ENCODE results near the gene MACROD2. TPM values are rescaled to one million over a fixed set of nuclear protein-coding genes. Genes with fewer than 3 reads are reported as not detected.

Gene MACROD2
- total and polyA plus RNA-seq, 2 experiments from 2014 or later = 2.8 to 4.3 TPM

- TF ChIP-seq, protein P1, sequence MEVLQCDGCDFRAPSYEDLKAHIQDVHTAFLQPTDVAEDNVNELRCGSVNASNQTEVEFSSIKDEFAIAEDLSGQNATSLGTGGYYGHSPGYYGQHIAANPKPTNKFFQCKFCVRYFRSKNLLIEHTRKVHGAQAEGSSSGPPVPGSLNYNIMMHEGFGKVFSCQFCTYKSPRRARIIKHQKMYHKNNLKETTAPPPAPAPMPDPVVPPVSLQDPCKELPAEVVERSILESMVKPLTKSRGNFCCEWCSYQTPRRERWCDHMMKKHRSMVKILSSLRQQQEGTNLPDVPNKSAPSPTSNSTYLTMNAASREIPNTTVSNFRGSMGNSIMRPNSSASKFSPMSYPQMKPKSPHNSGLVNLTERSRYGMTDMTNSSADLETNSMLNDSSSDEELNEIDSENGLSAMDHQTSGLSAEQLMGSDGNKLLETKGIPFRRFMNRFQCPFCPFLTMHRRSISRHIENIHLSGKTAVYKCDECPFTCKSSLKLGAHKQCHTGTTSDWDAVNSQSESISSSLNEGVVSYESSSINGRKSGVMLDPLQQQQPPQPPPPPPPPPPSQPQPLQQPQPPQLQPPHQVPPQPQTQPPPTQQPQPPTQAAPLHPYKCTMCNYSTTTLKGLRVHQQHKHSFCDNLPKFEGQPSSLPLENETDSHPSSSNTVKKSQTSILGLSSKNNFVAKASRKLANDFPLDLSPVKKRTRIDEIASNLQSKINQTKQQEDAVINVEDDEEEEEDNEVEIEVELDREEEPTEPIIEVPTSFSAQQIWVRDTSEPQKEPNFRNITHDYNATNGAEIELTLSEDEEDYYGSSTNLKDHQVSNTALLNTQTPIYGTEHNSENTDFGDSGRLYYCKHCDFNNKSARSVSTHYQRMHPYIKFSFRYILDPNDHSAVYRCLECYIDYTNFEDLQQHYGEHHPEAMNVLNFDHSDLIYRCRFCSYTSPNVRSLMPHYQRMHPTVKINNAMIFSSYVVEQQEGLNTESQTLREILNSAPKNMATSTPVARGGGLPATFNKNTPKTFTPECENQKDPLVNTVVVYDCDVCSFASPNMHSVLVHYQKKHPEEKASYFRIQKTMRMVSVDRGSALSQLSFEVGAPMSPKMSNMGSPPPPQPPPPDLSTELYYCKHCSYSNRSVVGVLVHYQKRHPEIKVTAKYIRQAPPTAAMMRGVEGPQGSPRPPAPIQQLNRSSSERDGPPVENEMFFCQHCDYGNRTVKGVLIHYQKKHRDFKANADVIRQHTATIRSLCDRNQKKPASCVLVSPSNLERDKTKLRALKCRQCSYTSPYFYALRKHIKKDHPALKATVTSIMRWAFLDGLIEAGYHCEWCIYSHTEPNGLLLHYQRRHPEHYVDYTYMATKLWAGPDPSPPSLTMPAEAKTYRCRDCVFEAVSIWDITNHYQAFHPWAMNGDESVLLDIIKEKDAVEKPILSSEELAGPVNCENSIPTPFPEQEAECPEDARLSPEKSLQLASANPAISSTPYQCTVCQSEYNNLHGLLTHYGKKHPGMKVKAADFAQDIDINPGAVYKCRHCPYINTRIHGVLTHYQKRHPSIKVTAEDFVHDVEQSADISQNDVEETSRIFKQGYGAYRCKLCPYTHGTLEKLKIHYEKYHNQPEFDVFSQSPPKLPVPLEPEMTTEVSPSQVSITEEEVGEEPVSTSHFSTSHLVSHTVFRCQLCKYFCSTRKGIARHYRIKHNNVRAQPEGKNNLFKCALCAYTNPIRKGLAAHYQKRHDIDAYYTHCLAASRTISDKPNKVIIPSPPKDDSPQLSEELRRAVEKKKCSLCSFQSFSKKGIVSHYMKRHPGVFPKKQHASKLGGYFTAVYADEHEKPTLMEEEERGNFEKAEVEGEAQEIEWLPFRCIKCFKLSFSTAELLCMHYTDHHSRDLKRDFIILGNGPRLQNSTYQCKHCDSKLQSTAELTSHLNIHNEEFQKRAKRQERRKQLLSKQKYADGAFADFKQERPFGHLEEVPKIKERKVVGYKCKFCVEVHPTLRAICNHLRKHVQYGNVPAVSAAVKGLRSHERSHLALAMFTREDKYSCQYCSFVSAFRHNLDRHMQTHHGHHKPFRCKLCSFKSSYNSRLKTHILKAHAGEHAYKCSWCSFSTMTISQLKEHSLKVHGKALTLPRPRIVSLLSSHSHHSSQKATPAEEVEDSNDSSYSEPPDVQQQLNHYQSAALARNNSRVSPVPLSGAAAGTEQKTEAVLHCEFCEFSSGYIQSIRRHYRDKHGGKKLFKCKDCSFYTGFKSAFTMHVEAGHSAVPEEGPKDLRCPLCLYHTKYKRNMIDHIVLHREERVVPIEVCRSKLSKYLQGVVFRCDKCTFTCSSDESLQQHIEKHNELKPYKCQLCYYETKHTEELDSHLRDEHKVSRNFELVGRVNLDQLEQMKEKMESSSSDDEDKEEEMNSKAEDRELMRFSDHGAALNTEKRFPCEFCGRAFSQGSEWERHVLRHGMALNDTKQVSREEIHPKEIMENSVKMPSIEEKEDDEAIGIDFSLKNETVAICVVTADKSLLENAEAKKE (CRISPR knock-in tag; IDR thresholded peaks at IDR 0.05) = no peak
- TF ChIP-seq EZH2phosphoT487 (IDR thresholded peaks at IDR 0.05; ENCODE audit: unreplicated experiment) (no peak), REST (IDR thresholded peaks at IDR 0.05; ENCODE audit: unreplicated experiment) (no peak), ZNF114 (CRISPR knock-in tag; IDR thresholded peaks at IDR 0.05) (no peak), CREB1 (CRISPR knock-in tag; IDR thresholded peaks at IDR 0.05; ENCODE audit: low read depth) (no peak), EZH2 (IDR thresholded peaks at IDR 0.05; ENCODE audit: low read depth, unreplicated experiment) (no peak), ZNF331 (CRISPR knock-in tag; IDR thresholded peaks at IDR 0.05; ENCODE audit: low read depth) (no peak), JUNB (IDR thresholded peaks at IDR 0.05; ENCODE audit: unreplicated experiment) (no peak), POLR2AphosphoS5 (IDR thresholded peaks at IDR 0.05; ENCODE audit: low read depth) (no peak), STAT1 (IDR thresholded peaks at IDR 0.05; ENCODE audit: unreplicated experiment) (no peak), NANOG (IDR thresholded peaks at IDR 0.05; ENCODE audit: borderline replicate concordance) (no peak)
- TF ChIP-seq, protein P2, sequence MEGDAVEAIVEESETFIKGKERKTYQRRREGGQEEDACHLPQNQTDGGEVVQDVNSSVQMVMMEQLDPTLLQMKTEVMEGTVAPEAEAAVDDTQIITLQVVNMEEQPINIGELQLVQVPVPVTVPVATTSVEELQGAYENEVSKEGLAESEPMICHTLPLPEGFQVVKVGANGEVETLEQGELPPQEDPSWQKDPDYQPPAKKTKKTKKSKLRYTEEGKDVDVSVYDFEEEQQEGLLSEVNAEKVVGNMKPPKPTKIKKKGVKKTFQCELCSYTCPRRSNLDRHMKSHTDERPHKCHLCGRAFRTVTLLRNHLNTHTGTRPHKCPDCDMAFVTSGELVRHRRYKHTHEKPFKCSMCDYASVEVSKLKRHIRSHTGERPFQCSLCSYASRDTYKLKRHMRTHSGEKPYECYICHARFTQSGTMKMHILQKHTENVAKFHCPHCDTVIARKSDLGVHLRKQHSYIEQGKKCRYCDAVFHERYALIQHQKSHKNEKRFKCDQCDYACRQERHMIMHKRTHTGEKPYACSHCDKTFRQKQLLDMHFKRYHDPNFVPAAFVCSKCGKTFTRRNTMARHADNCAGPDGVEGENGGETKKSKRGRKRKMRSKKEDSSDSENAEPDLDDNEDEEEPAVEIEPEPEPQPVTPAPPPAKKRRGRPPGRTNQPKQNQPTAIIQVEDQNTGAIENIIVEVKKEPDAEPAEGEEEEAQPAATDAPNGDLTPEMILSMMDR (conservative IDR thresholded peaks at IDR 0.05; ENCODE audit: low read depth in 2 of 2) = no peak
- TF ChIP-seq, protein P3, sequence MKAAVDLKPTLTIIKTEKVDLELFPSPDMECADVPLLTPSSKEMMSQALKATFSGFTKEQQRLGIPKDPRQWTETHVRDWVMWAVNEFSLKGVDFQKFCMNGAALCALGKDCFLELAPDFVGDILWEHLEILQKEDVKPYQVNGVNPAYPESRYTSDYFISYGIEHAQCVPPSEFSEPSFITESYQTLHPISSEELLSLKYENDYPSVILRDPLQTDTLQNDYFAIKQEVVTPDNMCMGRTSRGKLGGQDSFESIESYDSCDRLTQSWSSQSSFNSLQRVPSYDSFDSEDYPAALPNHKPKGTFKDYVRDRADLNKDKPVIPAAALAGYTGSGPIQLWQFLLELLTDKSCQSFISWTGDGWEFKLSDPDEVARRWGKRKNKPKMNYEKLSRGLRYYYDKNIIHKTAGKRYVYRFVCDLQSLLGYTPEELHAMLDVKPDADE (IDR thresholded peaks at IDR 0.05) = no peak
- no peaks in the 10 kb centered on the region for H3K27me3 Mint-ChIP-seq (ENCODE audit: insufficient read depth, low read depth, poor library complexity)
- Histone ChIP-seq H3F3A (replicated peaks; ENCODE audit: low read depth) (no peaks in the 10 kb centered on the region), H3K9me2 (ENCODE audit: insufficient read depth) (peaks cover 12% of the 10 kb centered on the region; the same call in 1 of the 2 replicates), H3K27ac (ENCODE audit: low read depth) (no peak overlapping the region), H3K36me3 (ENCODE audit: insufficient read depth) (no peaks in the 10 kb centered on the region), H3K4me2 (no peak overlapping the region), H3K4me3 (no peak overlapping the region), H4K20me1 (replicated peaks; ENCODE audit: insufficient read depth) (no peaks in the 10 kb centered on the region; the same call in 1 of the 2 replicates), H3K27me3 (ENCODE audit: insufficient read depth) (no peaks in the 10 kb centered on the region), H3K4me1 (ENCODE audit: insufficient read depth) (no peaks in the 10 kb centered on the region), H2AFZ (no peak overlapping the region), H3K79me2 (replicated peaks; ENCODE audit: insufficient read depth) (no peaks in the 10 kb centered on the region)
- ATAC-seq = no peak
- H3K36me3 Mint-ChIP-seq (ENCODE audit: low read depth) = no peaks in the 10 kb centered on the region
- H3K4me1 Mint-ChIP-seq = no peaks in the 10 kb centered on the region
- H3K4me3 Mint-ChIP-seq = no peak overlapping the region
- H3K9me3 Mint-ChIP-seq = no peaks in the 10 kb centered on the region
- H3K27ac Mint-ChIP-seq = no peak overlapping the region
- DNase-seq (ENCODE audit: low spot score) = no peak
Observed at GRCh38 chr20:15594158-15594695, 1598.9 kb downstream of the MACROD2 start.

Data from GM23338 (cell line).